Thyroid gland (tissue), 4 donors: ENCODE results near the gene PABPC1L.

Experiments used
- CTCF ChIP-seq, 6 experiments: fragments of 200-600 bp in 3 of 6; fragments of 450-650 bp in 3 of 6; sonication (generic) in 3 of 6; IDR thresholded peaks; one replicate each; pipeline ENCODE4 v1.5.1; 2016 to 2019; ENCODE audit warnings: antibody characterized with exemption in 6 of 6, mild to moderate bottlenecking in 2 of 6, inconsistent platforms in 1 of 6, moderate library complexity in 1 of 6
- POLR2A ChIP-seq, 2 donors: fragments of 450-650 bp; IDR thresholded peaks; one replicate each; pipeline ENCODE4 v1.6.1; 2017; ENCODE audit warnings: antibody characterized with exemption in 2 of 2, mild to moderate bottlenecking in 2 of 2, moderate library complexity in 1 of 2

- TF ChIP-seq CTCF (IDR thresholded peaks at IDR 0.05), result no peak
- TF ChIP-seq POLR2A (IDR thresholded peaks at IDR 0.05), result no peak
These were observed 14.7 kb downstream of the PABPC1L start for GRCh38 chr20:44924541-44924940.
